ENCODE results near the gene NOX5.

DNA sequence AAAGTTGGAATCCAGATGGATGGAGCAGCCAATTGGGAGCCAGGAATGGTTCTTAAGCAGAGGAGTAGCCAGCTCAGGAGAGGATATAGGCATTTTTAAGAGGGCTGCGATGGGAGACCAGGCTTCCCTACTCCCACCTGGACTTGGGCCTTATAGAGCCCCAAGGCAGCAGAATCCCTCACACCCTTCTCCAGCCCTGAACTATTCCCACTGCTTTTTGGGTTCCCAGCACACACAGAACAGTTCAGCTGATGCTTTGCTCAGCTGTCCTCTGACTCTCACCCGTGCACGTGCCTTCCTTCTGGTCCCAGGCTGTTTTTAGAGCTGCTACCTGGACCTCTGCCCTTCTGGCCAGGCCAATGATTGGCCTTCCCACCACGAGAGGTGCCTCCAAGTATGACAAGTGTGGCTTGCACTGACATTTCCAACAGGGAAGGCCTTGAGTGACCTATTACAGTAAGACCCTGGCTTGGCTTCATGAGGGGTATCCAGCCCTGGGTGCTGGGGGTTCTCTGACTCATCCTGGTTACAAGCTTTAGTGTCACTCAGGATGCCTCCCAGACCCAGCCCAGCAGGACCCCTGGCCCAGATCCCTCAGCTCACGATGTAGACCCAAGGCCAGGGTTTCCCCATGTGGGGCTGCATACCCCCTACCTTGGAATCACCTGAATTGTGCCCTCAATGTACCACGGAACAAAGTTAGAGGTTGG, 25.2 kb downstream of the NOX5 start:
- TF ChIP-seq POLR2AphosphoS5 (IDR thresholded peaks at IDR 0.05) = no peak
- TF ChIP-seq CTCF (IDR thresholded peaks at IDR 0.05) = no peak
- no peak for TF ChIP-seq EP300 (IDR thresholded peaks at IDR 0.05)
- TF ChIP-seq POLR2A (IDR thresholded peaks at IDR 0.05) = no peak

Data from stomach (tissue), 4 donors.